ENCODE data around the gene RAD18. TPM values are rescaled to one million over a fixed set of nuclear protein-coding genes. Genes with fewer than 3 reads are reported as not detected.

RAD18 gene
- total RNA-seq, 1 experiment from 2014 or later = 11.9 TPM

Other genes with a start within 250 kb of the RAD18 start
- gene CAV3, start 229.7 kb downstream of the RAD18 start, total RNA-seq (2014; rRNA removed; shearing (Covaris generic); ENCODE audit: low replicate concordance) = not detected in 2 replicates
- gene OXTR, start 193.9 kb downstream of the RAD18 start, total RNA-seq (2014; rRNA removed; shearing (Covaris generic); ENCODE audit: low replicate concordance) = 0.61 and 1.6 TPM in 2 replicates